ENCODE data around the gene CYP24A1.

CYP24A1 gene

GRCh38 chr20:54199721-54200176 lies 26.0 kb upstream of the CYP24A1 start:
- TF ChIP-seq, protein P1, sequence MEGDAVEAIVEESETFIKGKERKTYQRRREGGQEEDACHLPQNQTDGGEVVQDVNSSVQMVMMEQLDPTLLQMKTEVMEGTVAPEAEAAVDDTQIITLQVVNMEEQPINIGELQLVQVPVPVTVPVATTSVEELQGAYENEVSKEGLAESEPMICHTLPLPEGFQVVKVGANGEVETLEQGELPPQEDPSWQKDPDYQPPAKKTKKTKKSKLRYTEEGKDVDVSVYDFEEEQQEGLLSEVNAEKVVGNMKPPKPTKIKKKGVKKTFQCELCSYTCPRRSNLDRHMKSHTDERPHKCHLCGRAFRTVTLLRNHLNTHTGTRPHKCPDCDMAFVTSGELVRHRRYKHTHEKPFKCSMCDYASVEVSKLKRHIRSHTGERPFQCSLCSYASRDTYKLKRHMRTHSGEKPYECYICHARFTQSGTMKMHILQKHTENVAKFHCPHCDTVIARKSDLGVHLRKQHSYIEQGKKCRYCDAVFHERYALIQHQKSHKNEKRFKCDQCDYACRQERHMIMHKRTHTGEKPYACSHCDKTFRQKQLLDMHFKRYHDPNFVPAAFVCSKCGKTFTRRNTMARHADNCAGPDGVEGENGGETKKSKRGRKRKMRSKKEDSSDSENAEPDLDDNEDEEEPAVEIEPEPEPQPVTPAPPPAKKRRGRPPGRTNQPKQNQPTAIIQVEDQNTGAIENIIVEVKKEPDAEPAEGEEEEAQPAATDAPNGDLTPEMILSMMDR (IDR thresholded peaks at IDR 0.05; ENCODE audit: low read depth, low read length): peak; percentile 96
- no peaks in the 10 kb centered on the region for H3K9me3 ChIP-seq
- peak; percentile 69 for DNase-seq
- no peaks in the 10 kb centered on the region for H3K36me3 ChIP-seq
- peaks cover 10% of the 10 kb centered on the region for H3K4me1 ChIP-seq
- no peaks in the 10 kb centered on the region for H3K27me3 ChIP-seq
- no peak overlapping the region for H3K4me3 ChIP-seq (ENCODE audit: low read depth, low read length)

DNA sequence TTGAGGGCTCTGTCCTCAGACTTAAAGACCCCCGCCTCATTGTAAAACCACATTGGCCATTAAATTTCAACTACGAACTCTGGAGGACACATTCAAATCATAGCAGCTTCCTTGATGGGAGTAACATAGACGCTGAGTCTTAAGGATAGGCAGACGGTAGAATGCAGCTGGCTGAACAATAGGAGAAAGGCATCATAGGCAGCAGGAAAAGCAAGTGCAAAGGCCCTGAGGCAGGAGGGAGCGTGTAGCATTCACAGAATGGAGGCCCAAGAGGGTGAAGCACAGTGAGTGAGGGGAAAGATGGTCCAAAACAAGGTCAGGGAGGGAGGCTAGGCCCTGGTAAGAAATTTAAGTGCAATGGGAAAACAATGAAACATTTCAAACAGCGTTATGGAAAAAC lies 25.5 kb upstream of the CYP24A1 start:
- TF ChIP-seq, protein P1 (IDR thresholded peaks at IDR 0.05; ENCODE audit: low read depth, low read length): no peak
- Histone ChIP-seq H3K9me3 (no peaks in the 10 kb centered on the region), H3K4me3 (ENCODE audit: low read depth, low read length) (no peak overlapping the region), H3K27me3 (no peaks in the 10 kb centered on the region), H3K36me3 (no peaks in the 10 kb centered on the region), H3K4me1 (peaks cover 10% of the 10 kb centered on the region)
- DNase-seq: no peak

DNA sequence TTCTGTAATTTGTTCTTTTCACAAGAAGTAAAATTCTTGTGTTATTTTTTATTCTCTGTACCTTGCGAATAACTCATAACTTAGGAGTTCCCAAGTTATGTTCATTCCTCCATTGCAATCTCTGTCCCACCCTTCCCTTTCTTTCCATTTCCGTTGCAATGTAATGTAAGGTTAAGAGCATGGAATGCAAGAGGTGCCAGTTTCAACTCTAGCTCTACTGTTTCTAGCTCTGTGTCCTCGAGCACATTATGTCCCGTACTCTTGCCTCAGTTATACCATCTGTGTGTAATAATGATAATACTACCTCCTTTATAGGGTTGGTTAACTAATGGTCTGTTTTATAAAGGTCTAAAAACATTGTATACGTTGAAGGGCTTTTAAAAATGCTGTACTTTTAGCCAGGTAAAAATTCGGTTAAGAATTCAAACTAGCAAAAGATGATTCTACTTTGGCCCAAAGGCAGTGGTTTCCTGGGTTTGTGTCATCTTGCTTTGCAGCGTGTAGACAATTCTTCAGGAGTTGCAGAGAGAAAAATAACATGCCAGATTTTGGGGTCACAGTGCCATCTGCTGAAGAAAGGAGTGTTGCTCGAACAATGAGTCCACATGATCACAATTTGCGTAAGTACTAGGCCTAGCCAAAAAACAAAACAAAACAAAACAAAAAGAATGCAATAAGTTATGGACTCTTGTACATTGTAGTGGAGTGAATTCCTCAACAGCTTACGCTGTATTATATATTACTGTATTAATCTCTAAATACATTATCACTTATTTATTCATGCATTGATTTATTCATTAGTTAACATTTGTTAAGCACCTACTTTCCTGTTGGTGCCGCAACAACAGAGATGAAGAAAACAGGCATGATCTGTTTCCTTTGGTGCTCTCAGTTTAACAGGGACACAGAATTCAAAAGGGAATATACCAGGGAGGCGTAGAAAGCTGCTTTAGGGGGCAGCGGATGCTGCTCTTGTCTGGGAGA lies 24.1 kb upstream of the CYP24A1 start:
- Histone ChIP-seq H3K9me3 (no peaks in the 10 kb centered on the region), H3K27me3 (no peaks in the 10 kb centered on the region; the same call in none of the 2 replicates), H3K36me3 (no peaks in the 10 kb centered on the region), H3K4me1 (peaks cover 10% of the 10 kb centered on the region), H3K4me3 (ENCODE audit: low read depth, low read length) (no peak overlapping the region)
- DNase-seq: no peak
- TF ChIP-seq, protein P1 (IDR thresholded peaks at IDR 0.05; ENCODE audit: low read depth, low read length): no peak

DNA sequence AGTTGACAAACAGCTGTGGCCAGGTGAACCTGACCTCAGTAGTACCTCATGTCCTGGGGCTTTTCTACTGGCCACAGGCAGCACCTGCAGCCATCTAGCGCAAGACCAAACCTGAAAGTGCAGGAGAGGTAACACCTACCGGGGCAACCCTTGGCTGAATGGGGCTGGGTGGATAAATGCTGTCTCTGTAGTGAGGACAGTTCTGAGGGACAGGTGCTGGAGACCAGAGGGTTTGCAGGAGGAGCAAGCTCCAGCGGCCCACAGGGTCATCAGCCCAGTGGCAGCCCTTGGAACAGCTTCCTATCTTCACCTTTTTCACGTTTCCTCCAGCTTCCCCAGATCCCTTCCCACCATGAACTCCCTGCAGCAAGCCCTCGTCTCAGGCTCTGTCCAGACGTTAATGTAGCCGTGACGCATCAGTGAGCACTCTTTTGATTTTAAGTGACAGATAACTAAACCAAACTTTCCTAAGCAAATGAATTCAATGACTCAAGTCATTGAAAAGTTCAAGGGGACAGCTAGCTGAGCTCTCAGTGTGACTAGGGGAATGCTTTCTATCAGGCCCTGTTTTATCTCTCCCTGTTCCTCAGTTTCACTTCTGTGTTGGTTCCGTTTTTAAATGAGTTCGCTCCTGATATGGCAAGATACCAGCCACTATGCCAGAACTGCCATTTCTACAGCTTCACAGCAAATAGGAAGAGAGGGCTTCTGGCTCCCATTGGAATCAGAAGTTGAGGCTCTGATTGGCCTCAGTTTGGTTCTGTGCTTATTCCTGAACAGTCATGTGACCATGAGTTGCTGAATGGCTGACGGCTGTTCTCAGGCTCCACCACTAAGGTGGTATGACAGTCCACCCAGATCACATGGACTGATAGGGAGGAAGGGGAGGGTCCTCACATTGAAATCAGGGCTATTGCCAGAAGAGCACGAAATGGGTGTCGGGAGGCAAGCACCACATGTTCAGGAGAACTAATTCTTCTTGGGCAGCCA lies 22.0 kb upstream of the CYP24A1 start:
- DNase-seq: no peak
- no peaks in the 10 kb centered on the region for H3K9me3 ChIP-seq
- peaks cover 10% of the 10 kb centered on the region for H3K4me1 ChIP-seq
- H3K27me3 ChIP-seq: no peaks in the 10 kb centered on the region; the same call in none of the 2 replicates
- H3K4me3 ChIP-seq (ENCODE audit: low read depth, low read length): peak overlapping the region; percentile 4
- TF ChIP-seq, protein P1 (IDR thresholded peaks at IDR 0.05; ENCODE audit: low read depth, low read length): no peak
- no peaks in the 10 kb centered on the region for H3K36me3 ChIP-seq

GRCh38 chr20:54194724-54195438 lies 21.1 kb upstream of the CYP24A1 start:
- H3K36me3 ChIP-seq: no peaks in the 10 kb centered on the region
- H3K27me3 ChIP-seq: no peaks in the 10 kb centered on the region; the same call in none of the 2 replicates
- no peak for DNase-seq
- TF ChIP-seq, protein P1 (IDR thresholded peaks at IDR 0.05; ENCODE audit: low read depth, low read length): peak; percentile 27; the same call in 1 of the 2 replicates
- no peak overlapping the region for H3K4me3 ChIP-seq (ENCODE audit: low read depth, low read length)
- no peaks in the 10 kb centered on the region for H3K9me3 ChIP-seq
- peaks cover 10% of the 10 kb centered on the region for H3K4me1 ChIP-seq

Data from BE2C (cell line).